Panc1 (cell line): ENCODE results near the gene TAOK1. TPM values are rescaled to one million over a fixed set of nuclear protein-coding genes. Genes with fewer than 3 reads are reported as not detected.

Experiments used
- ATAC-seq: fragments of 200-7000 bp; cut with Tn5 transposase; 2 replicates; pipeline ENCODE4 v1.9.1; 2020; ENCODE audit warnings: mild to moderate bottlenecking, moderate library complexity
- BruUV-seq: library from RNA; stranded (reverse); fragments of 400-500 nt; replicated peaks from 2 replicates; lab custom pipeline; 2021; lab: Mats Ljungman, UMichigan
- CTCF ChIA-PET: fragments of 300-600 bp; sonication (Branson Sonifier 250); formaldehyde crosslinking; loops from one replicate; lab custom pipeline; 2022; ENCODE audit warnings: antibody characterized with exemption; lab: Charles Lee
- POLR2A ChIA-PET: fragments of 300-600 bp; sonication (Branson Sonifier 250); formaldehyde crosslinking; loops from one replicate; lab custom pipeline; 2022; ENCODE audit warnings: antibody characterized with exemption; lab: Charles Lee
- DNase-seq: peaks from one replicate; pipeline ENCODE4 v3.0.0-alpha.2; 2010; ENCODE audit warnings: low read depth, low spot score
- H3K27ac ChIP-seq: 2 replicates; pipeline ENCODE4 v1.5.1; 2011; ENCODE audit warnings: mild to moderate bottlenecking, low read length, inconsistent platforms
- H3K27me3 ChIP-seq: fragments of 200-500 bp; sonication (Bioruptor generic); 2 replicates; pipeline ENCODE4 v1.6.0; 2014; ENCODE audit warnings: low read length, inconsistent platforms; ENCODE audit not compliant: control insufficient read depth, insufficient read depth
- H3K36me3 ChIP-seq: fragments of 200-500 bp; sonication (Bioruptor generic); 2 replicates; pipeline ENCODE4 v1.5.1; 2014; ENCODE audit warnings: inconsistent platforms, mild to moderate bottlenecking, low read length, moderate library complexity; ENCODE audit not compliant: control insufficient read depth, insufficient read depth
- H3K4me1 ChIP-seq: 2 replicates; pipeline ENCODE4 v1.5.1; 2011; ENCODE audit warnings: inconsistent platforms, mild to moderate bottlenecking, low read length, moderate library complexity; ENCODE audit not compliant: control insufficient read depth, insufficient read depth
- H3K4me3 ChIP-seq, 2 experiments: 2 replicates each; pipeline ENCODE4 v1.5.1; 2011 to 2012; ENCODE audit warnings: low read depth in 2 of 2, low read length in 2 of 2, mild to moderate bottlenecking in 2 of 2, inconsistent platforms in 1 of 2, moderate library complexity in 1 of 2
- H3K9me3 ChIP-seq: fragments of 200-500 bp; sonication (Bioruptor generic); 2 replicates; pipeline ENCODE4 v1.5.1; 2014; ENCODE audit warnings: low read depth, mild to moderate bottlenecking, inconsistent platforms, low read length, moderate library complexity; ENCODE audit not compliant: control insufficient read depth, insufficient read depth
- POLR2AphosphoS5 ChIP-seq: IDR thresholded peaks from 2 replicates; pipeline ENCODE4 v1.6.1; 2012; ENCODE audit warnings: mild to moderate bottlenecking, low read depth, low read length, moderate library complexity
- SIN3A ChIP-seq: IDR thresholded peaks from 2 replicates; pipeline ENCODE4 v1.6.1; 2012; ENCODE audit warnings: low read depth, mild to moderate bottlenecking, low read length, moderate library complexity, borderline replicate concordance; ENCODE audit not compliant: insufficient read depth
- TCF7L2 ChIP-seq: IDR thresholded peaks from 2 replicates; pipeline ENCODE4 v1.6.1; 2011; ENCODE audit warnings: mild to moderate bottlenecking, low read depth, low read length, inconsistent platforms
- in situ Hi-C: cut with HindIII; loops from 2 replicates; pipeline ENCODE4 v1.10.0; 2016; ENCODE audit warnings: low sequenced_read_pairs, low pct_unique_long_range_greater_than_20kb
- intact Hi-C: fragments of 100-400 bp; cut with micrococcal nuclease; formaldehyde crosslinking; loops from one replicate; pipeline ENCODE4 v1.10.0; 2022; ENCODE audit not compliant: unreplicated experiment
- total RNA-seq: library from RNA; stranded (reverse); gene quantifications from one replicate; pipeline ENCODE4 v1.2.1, GENCODE V29; 2021; ENCODE audit not compliant: unreplicated experiment
- TF ChIP-seq, protein P1 (sequence below): fragments of 450-650 bp; IDR thresholded peaks from 2 replicates; pipeline ENCODE4 v1.5.1; 2017; ENCODE audit warnings: mild to moderate bottlenecking
- TF ChIP-seq, protein P2 (sequence below), 2 experiments: IDR thresholded peaks; 2 replicates each; pipeline ENCODE4 v1.6.1; 2011 to 2012; ENCODE audit warnings: low read depth in 2 of 2, control low read depth in 1 of 2, low read length in 1 of 2, mild to moderate bottlenecking in 1 of 2, moderate library complexity in 1 of 2; ENCODE audit not compliant: insufficient read depth in 1 of 2

Gene TAOK1
- total RNA-seq, 1 experiment from 2014 or later = 111 TPM

DNA sequence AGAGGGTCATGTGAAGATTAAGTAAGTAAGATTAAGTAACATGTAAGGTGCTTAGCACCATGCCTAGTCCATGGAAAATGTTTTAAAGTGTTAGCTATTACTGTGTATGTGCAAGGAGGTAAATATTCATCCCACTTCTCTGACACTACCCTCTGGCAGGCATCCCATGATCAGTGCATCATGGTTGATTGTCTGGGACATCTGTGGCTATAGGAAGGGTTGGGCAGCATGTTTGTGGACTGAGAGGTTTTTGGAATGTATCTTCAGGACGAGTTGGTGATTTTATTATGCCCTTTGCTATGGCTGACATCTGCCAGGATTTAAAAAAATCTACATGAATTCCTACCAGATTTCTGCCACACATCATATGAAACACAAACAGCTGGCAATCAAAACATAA is 6.5 kb upstream of the TAOK1 start:
- Histone ChIP-seq H3K27ac (no peak overlapping the region), H3K36me3 (no peaks in the 10 kb centered on the region), H3K4me3 (no peak overlapping the region), H3K9me3 (no peaks in the 10 kb centered on the region), H3K4me1 (peaks cover 6% of the 10 kb centered on the region; the same call in 1 of the 2 replicates), H3K27me3 (no peaks in the 10 kb centered on the region)
- no peak for DNase-seq
- BruUV-seq = no TSS peak
- no peak for TF ChIP-seq TCF7L2
- TF ChIP-seq, protein P1, sequence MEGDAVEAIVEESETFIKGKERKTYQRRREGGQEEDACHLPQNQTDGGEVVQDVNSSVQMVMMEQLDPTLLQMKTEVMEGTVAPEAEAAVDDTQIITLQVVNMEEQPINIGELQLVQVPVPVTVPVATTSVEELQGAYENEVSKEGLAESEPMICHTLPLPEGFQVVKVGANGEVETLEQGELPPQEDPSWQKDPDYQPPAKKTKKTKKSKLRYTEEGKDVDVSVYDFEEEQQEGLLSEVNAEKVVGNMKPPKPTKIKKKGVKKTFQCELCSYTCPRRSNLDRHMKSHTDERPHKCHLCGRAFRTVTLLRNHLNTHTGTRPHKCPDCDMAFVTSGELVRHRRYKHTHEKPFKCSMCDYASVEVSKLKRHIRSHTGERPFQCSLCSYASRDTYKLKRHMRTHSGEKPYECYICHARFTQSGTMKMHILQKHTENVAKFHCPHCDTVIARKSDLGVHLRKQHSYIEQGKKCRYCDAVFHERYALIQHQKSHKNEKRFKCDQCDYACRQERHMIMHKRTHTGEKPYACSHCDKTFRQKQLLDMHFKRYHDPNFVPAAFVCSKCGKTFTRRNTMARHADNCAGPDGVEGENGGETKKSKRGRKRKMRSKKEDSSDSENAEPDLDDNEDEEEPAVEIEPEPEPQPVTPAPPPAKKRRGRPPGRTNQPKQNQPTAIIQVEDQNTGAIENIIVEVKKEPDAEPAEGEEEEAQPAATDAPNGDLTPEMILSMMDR = no peak
- TF ChIP-seq POLR2AphosphoS5 = no peak
- TF ChIP-seq, protein P2, sequence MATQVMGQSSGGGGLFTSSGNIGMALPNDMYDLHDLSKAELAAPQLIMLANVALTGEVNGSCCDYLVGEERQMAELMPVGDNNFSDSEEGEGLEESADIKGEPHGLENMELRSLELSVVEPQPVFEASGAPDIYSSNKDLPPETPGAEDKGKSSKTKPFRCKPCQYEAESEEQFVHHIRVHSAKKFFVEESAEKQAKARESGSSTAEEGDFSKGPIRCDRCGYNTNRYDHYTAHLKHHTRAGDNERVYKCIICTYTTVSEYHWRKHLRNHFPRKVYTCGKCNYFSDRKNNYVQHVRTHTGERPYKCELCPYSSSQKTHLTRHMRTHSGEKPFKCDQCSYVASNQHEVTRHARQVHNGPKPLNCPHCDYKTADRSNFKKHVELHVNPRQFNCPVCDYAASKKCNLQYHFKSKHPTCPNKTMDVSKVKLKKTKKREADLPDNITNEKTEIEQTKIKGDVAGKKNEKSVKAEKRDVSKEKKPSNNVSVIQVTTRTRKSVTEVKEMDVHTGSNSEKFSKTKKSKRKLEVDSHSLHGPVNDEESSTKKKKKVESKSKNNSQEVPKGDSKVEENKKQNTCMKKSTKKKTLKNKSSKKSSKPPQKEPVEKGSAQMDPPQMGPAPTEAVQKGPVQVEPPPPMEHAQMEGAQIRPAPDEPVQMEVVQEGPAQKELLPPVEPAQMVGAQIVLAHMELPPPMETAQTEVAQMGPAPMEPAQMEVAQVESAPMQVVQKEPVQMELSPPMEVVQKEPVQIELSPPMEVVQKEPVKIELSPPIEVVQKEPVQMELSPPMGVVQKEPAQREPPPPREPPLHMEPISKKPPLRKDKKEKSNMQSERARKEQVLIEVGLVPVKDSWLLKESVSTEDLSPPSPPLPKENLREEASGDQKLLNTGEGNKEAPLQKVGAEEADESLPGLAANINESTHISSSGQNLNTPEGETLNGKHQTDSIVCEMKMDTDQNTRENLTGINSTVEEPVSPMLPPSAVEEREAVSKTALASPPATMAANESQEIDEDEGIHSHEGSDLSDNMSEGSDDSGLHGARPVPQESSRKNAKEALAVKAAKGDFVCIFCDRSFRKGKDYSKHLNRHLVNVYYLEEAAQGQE (IDR thresholded peaks at IDR 0.05; ENCODE audit: insufficient read depth in 1 of 2, low read depth in 2 of 2, low read length in 1 of 2) = no peak
- no peak for TF ChIP-seq SIN3A
- in situ Hi-C loops = no loop called here
- ATAC-seq = no peak
- intact Hi-C loops = no loop called here
- ChIA-PET CTCF (interaction anchor here (0.6 to 0.7 kb wide), 4 partner anchors 10 to 152 kb away, joined by 3 to 4 read pairs (median 4); no protein-coding TSS in a partner anchor), POLR2A (interaction anchor here (0.9 kb wide), 1 partner anchor 12 kb away, joined by 3 read pairs; no protein-coding TSS in a partner anchor)

DNA sequence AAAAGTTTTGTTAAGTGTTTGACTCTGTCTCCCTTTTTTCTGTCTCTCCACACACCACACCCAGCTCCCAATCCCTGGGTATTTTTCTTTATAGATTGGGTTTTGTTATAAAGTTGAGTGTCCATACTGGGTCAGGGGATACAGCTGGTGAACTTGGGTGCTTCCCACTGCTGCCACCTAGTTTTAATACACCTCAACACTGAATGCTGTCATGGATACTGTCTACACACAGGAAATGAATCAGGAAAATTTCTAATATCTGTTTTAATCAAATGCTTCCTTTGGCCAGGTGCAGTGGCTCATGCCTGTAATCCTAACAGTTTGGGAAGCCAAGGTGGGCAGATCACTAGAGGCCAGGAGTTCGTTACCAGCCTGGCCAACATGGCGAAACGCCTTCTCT is 5.3 kb upstream of the TAOK1 start:
- no TSS peak for BruUV-seq
- no peaks in the 10 kb centered on the region for H3K36me3 ChIP-seq
- in situ Hi-C loops (no loop called here), intact Hi-C loops (no loop called here)
- H3K27ac ChIP-seq = no peak overlapping the region
- TF ChIP-seq, protein P2 (IDR thresholded peaks at IDR 0.05; ENCODE audit: insufficient read depth in 1 of 2, low read depth in 2 of 2, low read length in 1 of 2) = no peak
- no peak for TF ChIP-seq TCF7L2
- no peak for TF ChIP-seq POLR2AphosphoS5
- TF ChIP-seq, protein P1 = no peak
- TF ChIP-seq SIN3A = no peak
- POLR2A ChIA-PET = no interaction called here
- ATAC-seq (no peak), DNase-seq (no peak)
- no peaks in the 10 kb centered on the region for H3K4me1 ChIP-seq
- H3K27me3 ChIP-seq = no peaks in the 10 kb centered on the region
- H3K4me3 ChIP-seq = no peak overlapping the region
- CTCF ChIA-PET = interaction anchor here (0.6 to 1.5 kb wide), 3 partner anchors 15 to 181 kb away, joined by 3 to 5 read pairs (median 3); no protein-coding TSS in a partner anchor
- H3K9me3 ChIP-seq = no peaks in the 10 kb centered on the region
